Measurements from ENCODE around the gene SLX4IP. TPM values are rescaled to one million over a fixed set of nuclear protein-coding genes. Genes with fewer than 3 reads are reported as not detected.
A peak's percentile ranks its signal among the peaks of the same experiment; 100 is the strongest.

SLX4IP gene
- polyA plus RNA-seq, 2 donors, result 1.2 to 4.4 TPM

DNA sequence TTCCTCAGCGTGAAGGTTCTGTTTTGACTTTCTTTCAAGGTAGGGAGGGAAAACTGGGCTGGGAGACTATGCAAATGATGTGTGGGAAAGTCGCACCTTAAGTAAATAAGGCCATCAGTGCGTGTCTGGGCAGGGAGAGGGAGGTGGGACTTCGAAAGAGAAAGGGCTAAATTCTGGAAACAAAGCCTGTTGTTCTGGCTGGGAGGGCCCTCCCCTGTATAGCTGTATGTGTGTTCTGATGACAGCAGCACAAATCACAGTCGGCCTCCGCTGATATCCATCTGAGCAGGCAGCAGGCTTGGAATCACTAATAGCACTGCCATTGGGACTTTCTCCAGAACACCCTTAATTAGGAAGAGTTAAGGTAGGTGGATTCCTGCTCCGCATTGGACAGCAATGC, 219.5 kb downstream of the SLX4IP start:
- Histone ChIP-seq H3K27ac (ENCODE audit: low read depth in 2 of 2, low read length in 1 of 2) (peak overlapping the region; percentile 87 to 91), H3K4me3 (ENCODE audit: low read depth in 1 of 2, low read length in 2 of 2) (no peak overlapping the region), H3K36me3 (ENCODE audit: control insufficient read depth in 2 of 2, insufficient read depth in 2 of 2, low read length in 1 of 2) (peaks cover 0 to 34% of the 10 kb centered on the region in 2 donors)

GRCh38 chr20:10655720-10656669, 220.9 kb downstream of the SLX4IP start:
- Histone ChIP-seq H3K4me1 (ENCODE audit: control insufficient read depth in 2 of 2, insufficient read depth in 2 of 2, low read length in 1 of 2) (peaks cover 12 to 28% of the 10 kb centered on the region in 2 donors), H3K9me3 (ENCODE audit: control insufficient read depth in 2 of 2, insufficient read depth in 1 of 2, low read depth in 1 of 2, low read length in 1 of 2) (no peaks in the 10 kb centered on the region), H3K36me3 (ENCODE audit: control insufficient read depth in 2 of 2, insufficient read depth in 2 of 2, low read length in 1 of 2) (peaks cover 10 to 33% of the 10 kb centered on the region in 2 donors), H3K27ac (ENCODE audit: low read depth in 2 of 2, low read length in 1 of 2) (peak overlapping the region; percentile 87 to 91), H3K4me3 (ENCODE audit: low read depth in 1 of 2, low read length in 2 of 2) (no peak overlapping the region), H3K27me3 (ENCODE audit: control insufficient read depth in 1 of 2, insufficient read depth in 2 of 2, low read length in 2 of 2) (no peaks in the 10 kb centered on the region)
- WGBS, 2 donors, result 53 to 63% methylated on average over 15 of the region's 15 CpGs

More for the DNA sequence above, 219.5 kb downstream of the SLX4IP start:
- Histone ChIP-seq H3K27me3 (ENCODE audit: control insufficient read depth in 1 of 2, insufficient read depth in 2 of 2, low read length in 2 of 2) (no peaks in the 10 kb centered on the region), H3K4me1 (ENCODE audit: control insufficient read depth in 2 of 2, insufficient read depth in 2 of 2, low read length in 1 of 2) (peaks cover 12 to 20% of the 10 kb centered on the region in 2 donors), H3K9me3 (ENCODE audit: control insufficient read depth in 2 of 2, insufficient read depth in 1 of 2, low read depth in 1 of 2, low read length in 1 of 2) (no peaks in the 10 kb centered on the region)
- 31 to 36% methylated on average over 7 of the region's 7 CpGs for WGBS, 2 donors

DNA sequence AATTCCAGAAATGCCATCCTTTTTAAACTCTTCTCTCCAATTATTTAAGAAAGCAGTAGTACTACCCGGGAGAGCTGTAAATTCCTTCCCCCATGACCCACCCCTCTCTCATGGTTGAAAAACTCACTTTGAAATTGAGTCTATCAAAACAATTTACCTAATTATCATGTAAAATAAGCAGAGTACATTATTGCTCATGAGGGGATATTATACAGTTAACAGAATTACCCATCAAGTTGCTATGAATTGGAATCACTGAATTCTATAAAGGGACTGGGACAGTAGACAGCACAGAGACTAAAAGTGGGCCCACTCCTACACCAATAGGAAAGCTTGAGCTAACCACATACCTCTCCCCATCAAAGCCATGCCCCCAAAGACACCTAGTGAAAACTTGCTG, 222.3 kb downstream of the SLX4IP start:
- Histone ChIP-seq H3K9me3 (ENCODE audit: control insufficient read depth in 2 of 2, insufficient read depth in 1 of 2, low read depth in 1 of 2, low read length in 1 of 2) (no peaks in the 10 kb centered on the region), H3K4me1 (ENCODE audit: control insufficient read depth in 2 of 2, insufficient read depth in 2 of 2, low read length in 1 of 2) (peaks cover 16 to 28% of the 10 kb centered on the region in 2 donors), H3K27me3 (ENCODE audit: control insufficient read depth in 1 of 2, insufficient read depth in 2 of 2, low read length in 2 of 2) (no peaks in the 10 kb centered on the region), H3K36me3 (ENCODE audit: control insufficient read depth in 2 of 2, insufficient read depth in 2 of 2, low read length in 1 of 2) (peaks cover 17 to 39% of the 10 kb centered on the region in 2 donors), H3K27ac (ENCODE audit: low read depth in 2 of 2, low read length in 1 of 2) (peak overlapping the region; percentile 52 to 75), H3K4me3 (ENCODE audit: low read depth in 1 of 2, low read length in 2 of 2) (no peak overlapping the region)
- WGBS, 2 donors, result 68 to 79% methylated on average over 1 of the region's 1 CpG

DNA sequence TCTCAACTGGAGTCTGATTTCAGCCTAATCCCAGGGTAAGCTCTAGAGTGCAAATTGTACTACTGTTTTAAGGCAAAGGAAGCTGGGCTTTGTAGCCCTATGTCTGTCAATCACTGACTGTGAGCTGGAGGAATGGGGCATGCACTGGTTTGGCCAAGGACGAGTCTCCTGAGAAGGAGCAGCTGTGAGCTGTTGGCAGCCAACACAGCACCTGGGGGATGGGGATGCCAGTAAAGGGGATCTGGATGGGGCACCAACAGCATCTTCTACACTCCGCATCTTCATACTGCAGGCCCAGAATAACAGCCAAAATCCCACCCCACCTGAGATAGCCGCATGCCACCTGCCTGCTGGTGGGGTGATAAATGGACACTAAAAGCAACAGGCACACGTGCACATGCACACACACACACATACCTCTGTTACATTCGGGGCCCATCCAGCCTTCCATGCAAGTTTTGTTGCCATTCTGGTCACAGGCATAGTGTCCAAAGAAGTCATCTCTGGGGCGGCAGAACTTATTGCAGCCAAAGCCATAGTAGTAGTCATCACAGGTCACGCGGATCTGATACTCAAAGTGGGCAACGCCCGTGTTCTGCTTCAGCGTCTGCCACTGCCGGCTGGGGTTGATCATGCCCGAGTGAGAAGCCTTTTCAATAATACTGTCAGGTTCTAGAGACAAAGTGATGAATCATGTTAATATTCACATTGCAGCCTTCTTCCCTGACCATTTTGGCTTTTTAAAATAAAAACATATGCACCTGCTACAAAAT, 223.1 kb downstream of the SLX4IP start:
- no peak overlapping the region for H3K4me3 ChIP-seq (ENCODE audit: low read depth in 1 of 2, low read length in 2 of 2)
- H3K9me3 ChIP-seq (ENCODE audit: control insufficient read depth in 2 of 2, insufficient read depth in 1 of 2, low read depth in 1 of 2, low read length in 1 of 2), result no peaks in the 10 kb centered on the region
- 57 to 59% methylated on average over 13 of the region's 13 CpGs for WGBS, 2 donors
- peaks cover 17 to 43% of the 10 kb centered on the region in 2 donors for H3K36me3 ChIP-seq (ENCODE audit: control insufficient read depth in 2 of 2, insufficient read depth in 2 of 2, low read length in 1 of 2)
- H3K4me1 ChIP-seq (ENCODE audit: control insufficient read depth in 2 of 2, insufficient read depth in 2 of 2, low read length in 1 of 2), result peaks cover 14 to 25% of the 10 kb centered on the region in 2 donors
- no peaks in the 10 kb centered on the region for H3K27me3 ChIP-seq (ENCODE audit: control insufficient read depth in 1 of 2, insufficient read depth in 2 of 2, low read length in 2 of 2)
- peak overlapping the region; percentile 72 to 75 for H3K27ac ChIP-seq (ENCODE audit: low read depth in 2 of 2, low read length in 1 of 2)

DNA sequence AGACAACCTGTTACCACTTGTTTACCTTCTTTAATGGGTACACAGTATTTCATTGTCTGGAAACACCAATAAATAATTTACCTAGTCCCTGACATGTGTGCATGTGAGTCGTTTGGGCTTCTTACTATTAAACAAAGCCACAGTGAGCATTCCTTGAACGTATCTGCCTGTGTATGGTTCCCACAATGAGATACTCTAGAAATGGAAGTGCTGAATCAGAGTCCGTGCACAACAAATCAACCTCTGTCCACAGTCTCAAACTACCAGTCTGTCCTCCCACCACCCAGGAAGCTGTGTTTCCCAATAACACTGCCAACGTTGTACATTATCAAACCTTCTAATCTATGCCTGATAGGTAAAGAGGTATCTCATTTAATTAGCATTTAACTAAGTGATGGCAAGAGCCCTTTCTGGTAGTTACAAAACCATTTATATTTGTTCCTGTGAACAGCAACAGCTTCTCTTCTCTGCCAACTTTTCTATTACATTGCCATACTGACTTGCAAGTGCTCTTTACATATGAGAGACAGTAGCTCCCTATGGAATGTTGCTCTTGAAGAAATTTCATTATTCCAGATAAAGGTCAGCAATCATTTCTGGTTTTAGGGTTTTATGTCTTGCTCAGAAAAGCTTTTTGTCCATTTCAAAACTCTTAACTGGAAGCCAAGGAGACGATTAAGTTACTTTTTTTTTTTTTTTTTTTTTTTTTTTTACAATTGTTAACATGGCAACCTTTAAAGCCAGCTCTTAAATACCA, 223.9 kb downstream of the SLX4IP start:
- peaks cover 10 to 25% of the 10 kb centered on the region in 2 donors for H3K4me1 ChIP-seq (ENCODE audit: control insufficient read depth in 2 of 2, insufficient read depth in 2 of 2, low read length in 1 of 2)
- H3K27ac ChIP-seq (ENCODE audit: low read depth in 2 of 2, low read length in 1 of 2), result peak overlapping the region; percentile 72 to 76

DNA sequence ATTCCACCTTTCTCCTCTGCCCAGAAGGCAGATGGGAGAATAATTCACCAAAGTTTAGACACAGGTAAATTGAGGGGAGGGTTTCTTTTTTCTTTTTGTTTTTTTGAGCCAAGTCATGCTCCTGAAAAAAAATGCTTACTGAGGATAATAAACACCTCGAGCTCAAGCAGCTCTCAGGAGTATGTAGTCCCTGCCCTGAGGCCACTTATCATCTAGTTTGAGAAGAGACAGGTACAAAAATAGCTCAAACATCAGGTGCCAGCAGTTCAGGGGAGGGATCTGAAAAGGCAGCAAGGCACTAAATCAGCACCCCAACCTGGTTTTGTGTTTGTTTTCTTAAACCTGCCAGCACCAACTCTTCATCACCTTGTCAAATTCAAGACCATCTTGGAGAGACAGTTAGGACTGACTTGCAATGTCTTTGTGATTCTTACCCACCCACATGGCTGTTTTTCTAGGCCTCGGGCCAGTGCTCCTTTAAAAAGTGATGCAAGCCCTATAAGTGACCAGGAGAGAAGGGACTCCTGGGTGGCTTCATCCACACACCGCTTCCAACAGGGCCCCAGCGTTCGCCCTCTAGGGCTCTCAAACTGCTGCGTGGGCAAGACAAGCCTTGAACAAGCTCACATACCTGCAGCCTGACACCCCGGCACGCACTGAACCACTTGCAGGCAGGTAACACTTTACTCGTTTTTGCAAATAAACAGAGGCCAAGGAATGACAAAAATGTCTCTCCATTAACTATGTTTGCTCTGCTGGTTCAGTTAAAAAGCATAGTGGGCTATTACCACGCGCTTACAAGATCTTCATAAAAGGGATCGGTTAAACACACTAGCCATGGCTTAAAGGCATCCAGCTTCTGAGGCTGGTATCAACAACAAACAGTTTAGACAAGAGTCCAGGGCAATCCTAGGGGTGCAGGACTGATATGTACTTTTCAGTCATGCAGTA, 224.8 kb downstream of the SLX4IP start:
- H3K4me1 ChIP-seq (ENCODE audit: control insufficient read depth in 2 of 2, insufficient read depth in 2 of 2, low read length in 1 of 2), result peaks cover 5 to 25% of the 10 kb centered on the region in 2 donors
- H3K27me3 ChIP-seq (ENCODE audit: control insufficient read depth in 1 of 2, insufficient read depth in 2 of 2, low read length in 2 of 2), result no peaks in the 10 kb centered on the region
- H3K9me3 ChIP-seq (ENCODE audit: control insufficient read depth in 2 of 2, insufficient read depth in 1 of 2, low read depth in 1 of 2, low read length in 1 of 2), result no peaks in the 10 kb centered on the region
- no peak overlapping the region for H3K4me3 ChIP-seq (ENCODE audit: low read depth in 1 of 2, low read length in 2 of 2)
- 43 to 56% methylated on average over 12 of the region's 12 CpGs for WGBS, 2 donors
- H3K27ac ChIP-seq (ENCODE audit: low read depth in 2 of 2, low read length in 1 of 2), result peak overlapping the region; percentile 77 to 87
- H3K36me3 ChIP-seq (ENCODE audit: control insufficient read depth in 2 of 2, insufficient read depth in 2 of 2, low read length in 1 of 2), result peaks cover 17 to 44% of the 10 kb centered on the region in 2 donors

More for the DNA sequence above, 223.9 kb downstream of the SLX4IP start:
- Histone ChIP-seq H3K4me3 (ENCODE audit: low read depth in 1 of 2, low read length in 2 of 2) (no peak overlapping the region), H3K36me3 (ENCODE audit: control insufficient read depth in 2 of 2, insufficient read depth in 2 of 2, low read length in 1 of 2) (peaks cover 17 to 44% of the 10 kb centered on the region in 2 donors), H3K27me3 (ENCODE audit: control insufficient read depth in 1 of 2, insufficient read depth in 2 of 2, low read length in 2 of 2) (no peaks in the 10 kb centered on the region), H3K9me3 (ENCODE audit: control insufficient read depth in 2 of 2, insufficient read depth in 1 of 2, low read depth in 1 of 2, low read length in 1 of 2) (no peaks in the 10 kb centered on the region)
- whole genome bisulfite sequencing, 2 donors, result 33% methylated on average over 5 of the region's 5 CpGs

- no peak overlapping the region for H3K4me3 ChIP-seq (ENCODE audit: low read depth in 1 of 2, low read length in 2 of 2)
- H3K9me3 ChIP-seq (ENCODE audit: control insufficient read depth in 2 of 2, insufficient read depth in 1 of 2, low read depth in 1 of 2, low read length in 1 of 2), result no peaks in the 10 kb centered on the region
- H3K27ac ChIP-seq (ENCODE audit: low read depth in 2 of 2, low read length in 1 of 2), result peak overlapping the region; percentile 77 to 87
- peaks cover 5 to 25% of the 10 kb centered on the region in 2 donors for H3K4me1 ChIP-seq (ENCODE audit: control insufficient read depth in 2 of 2, insufficient read depth in 2 of 2, low read length in 1 of 2)
- WGBS, 2 donors, result 32 to 51% methylated on average over 11 of the region's 11 CpGs
- H3K36me3 ChIP-seq (ENCODE audit: control insufficient read depth in 2 of 2, insufficient read depth in 2 of 2, low read length in 1 of 2), result peaks cover 17 to 44% of the 10 kb centered on the region in 2 donors
- no peaks in the 10 kb centered on the region for H3K27me3 ChIP-seq (ENCODE audit: control insufficient read depth in 1 of 2, insufficient read depth in 2 of 2, low read length in 2 of 2)
These were observed 225.6 kb downstream of the SLX4IP start for GRCh38 chr20:10660661-10661060.

GRCh38 chr20:10661261-10661660, 226.2 kb downstream of the SLX4IP start:
- Histone ChIP-seq H3K36me3 (ENCODE audit: control insufficient read depth in 2 of 2, insufficient read depth in 2 of 2, low read length in 1 of 2) (peaks cover 17 to 44% of the 10 kb centered on the region in 2 donors), H3K27ac (ENCODE audit: low read depth in 2 of 2, low read length in 1 of 2) (peak overlapping the region; percentile 77 to 85), H3K9me3 (ENCODE audit: control insufficient read depth in 2 of 2, insufficient read depth in 1 of 2, low read depth in 1 of 2, low read length in 1 of 2) (no peaks in the 10 kb centered on the region), H3K4me3 (ENCODE audit: low read depth in 1 of 2, low read length in 2 of 2) (no peak overlapping the region), H3K4me1 (ENCODE audit: control insufficient read depth in 2 of 2, insufficient read depth in 2 of 2, low read length in 1 of 2) (peaks cover 5 to 27% of the 10 kb centered on the region in 2 donors), H3K27me3 (ENCODE audit: control insufficient read depth in 1 of 2, insufficient read depth in 2 of 2, low read length in 2 of 2) (no peaks in the 10 kb centered on the region)
- 58 to 64% methylated on average over 4 of the region's 4 CpGs for WGBS, 2 donors
